Panc1 (cell line): ENCODE data around the gene BICD2. TPM values are rescaled to one million over a fixed set of nuclear protein-coding genes. Genes with fewer than 3 reads are reported as not detected.

Experiments
- ATAC-seq: fragments of 200-7000 bp; cut with Tn5 transposase; 2 replicates; pipeline ENCODE4 v1.9.1; 2020; ENCODE audit warnings: mild to moderate bottlenecking, moderate library complexity
- BruUV-seq: library from RNA; stranded (reverse); fragments of 400-500 nt; replicated peaks from 2 replicates; lab custom pipeline; 2021; lab: Mats Ljungman, UMichigan
- CTCF ChIA-PET: fragments of 300-600 bp; sonication (Branson Sonifier 250); formaldehyde crosslinking; loops from one replicate; lab custom pipeline; 2022; ENCODE audit warnings: antibody characterized with exemption; lab: Charles Lee
- POLR2A ChIA-PET: fragments of 300-600 bp; sonication (Branson Sonifier 250); formaldehyde crosslinking; loops from one replicate; lab custom pipeline; 2022; ENCODE audit warnings: antibody characterized with exemption; lab: Charles Lee
- DNase-seq: peaks from one replicate; pipeline ENCODE4 v3.0.0-alpha.2; 2010; ENCODE audit warnings: low read depth, low spot score
- H3K27ac ChIP-seq: 2 replicates; pipeline ENCODE4 v1.5.1; 2011; ENCODE audit warnings: mild to moderate bottlenecking, low read length, inconsistent platforms
- H3K27me3 ChIP-seq: fragments of 200-500 bp; sonication (Bioruptor generic); 2 replicates; pipeline ENCODE4 v1.6.0; 2014; ENCODE audit warnings: low read length, inconsistent platforms; ENCODE audit not compliant: control insufficient read depth, insufficient read depth
- H3K36me3 ChIP-seq: fragments of 200-500 bp; sonication (Bioruptor generic); 2 replicates; pipeline ENCODE4 v1.5.1; 2014; ENCODE audit warnings: inconsistent platforms, mild to moderate bottlenecking, low read length, moderate library complexity; ENCODE audit not compliant: control insufficient read depth, insufficient read depth
- H3K4me1 ChIP-seq: 2 replicates; pipeline ENCODE4 v1.5.1; 2011; ENCODE audit warnings: inconsistent platforms, mild to moderate bottlenecking, low read length, moderate library complexity; ENCODE audit not compliant: control insufficient read depth, insufficient read depth
- H3K4me3 ChIP-seq, 2 experiments: 2 replicates each; pipeline ENCODE4 v1.5.1; 2011 to 2012; ENCODE audit warnings: low read depth in 2 of 2, low read length in 2 of 2, mild to moderate bottlenecking in 2 of 2, inconsistent platforms in 1 of 2, moderate library complexity in 1 of 2
- H3K9me3 ChIP-seq: fragments of 200-500 bp; sonication (Bioruptor generic); 2 replicates; pipeline ENCODE4 v1.5.1; 2014; ENCODE audit warnings: low read depth, mild to moderate bottlenecking, inconsistent platforms, low read length, moderate library complexity; ENCODE audit not compliant: control insufficient read depth, insufficient read depth
- POLR2AphosphoS5 ChIP-seq: IDR thresholded peaks from 2 replicates; pipeline ENCODE4 v1.6.1; 2012; ENCODE audit warnings: mild to moderate bottlenecking, low read depth, low read length, moderate library complexity
- SIN3A ChIP-seq: IDR thresholded peaks from 2 replicates; pipeline ENCODE4 v1.6.1; 2012; ENCODE audit warnings: low read depth, mild to moderate bottlenecking, low read length, moderate library complexity, borderline replicate concordance; ENCODE audit not compliant: insufficient read depth
- TCF7L2 ChIP-seq: IDR thresholded peaks from 2 replicates; pipeline ENCODE4 v1.6.1; 2011; ENCODE audit warnings: mild to moderate bottlenecking, low read depth, low read length, inconsistent platforms
- in situ Hi-C: cut with HindIII; loops from 2 replicates; pipeline ENCODE4 v1.10.0; 2016; ENCODE audit warnings: low sequenced_read_pairs, low pct_unique_long_range_greater_than_20kb
- intact Hi-C: fragments of 100-400 bp; cut with micrococcal nuclease; formaldehyde crosslinking; loops from one replicate; pipeline ENCODE4 v1.10.0; 2022; ENCODE audit not compliant: unreplicated experiment
- total RNA-seq: library from RNA; stranded (reverse); gene quantifications from one replicate; pipeline ENCODE4 v1.2.1, GENCODE V29; 2021; ENCODE audit not compliant: unreplicated experiment
- TF ChIP-seq, protein P1 (sequence below), 2 experiments: IDR thresholded peaks; 2 replicates each; pipeline ENCODE4 v1.6.1; 2011 to 2012; ENCODE audit warnings: low read depth in 2 of 2, control low read depth in 1 of 2, low read length in 1 of 2, mild to moderate bottlenecking in 1 of 2, moderate library complexity in 1 of 2; ENCODE audit not compliant: insufficient read depth in 1 of 2
- TF ChIP-seq, protein P2 (sequence below): fragments of 450-650 bp; IDR thresholded peaks from 2 replicates; pipeline ENCODE4 v1.5.1; 2017; ENCODE audit warnings: mild to moderate bottlenecking

BICD2 gene
- total RNA-seq, 1 experiment from 2014 or later, result 17.3 TPM

DNA sequence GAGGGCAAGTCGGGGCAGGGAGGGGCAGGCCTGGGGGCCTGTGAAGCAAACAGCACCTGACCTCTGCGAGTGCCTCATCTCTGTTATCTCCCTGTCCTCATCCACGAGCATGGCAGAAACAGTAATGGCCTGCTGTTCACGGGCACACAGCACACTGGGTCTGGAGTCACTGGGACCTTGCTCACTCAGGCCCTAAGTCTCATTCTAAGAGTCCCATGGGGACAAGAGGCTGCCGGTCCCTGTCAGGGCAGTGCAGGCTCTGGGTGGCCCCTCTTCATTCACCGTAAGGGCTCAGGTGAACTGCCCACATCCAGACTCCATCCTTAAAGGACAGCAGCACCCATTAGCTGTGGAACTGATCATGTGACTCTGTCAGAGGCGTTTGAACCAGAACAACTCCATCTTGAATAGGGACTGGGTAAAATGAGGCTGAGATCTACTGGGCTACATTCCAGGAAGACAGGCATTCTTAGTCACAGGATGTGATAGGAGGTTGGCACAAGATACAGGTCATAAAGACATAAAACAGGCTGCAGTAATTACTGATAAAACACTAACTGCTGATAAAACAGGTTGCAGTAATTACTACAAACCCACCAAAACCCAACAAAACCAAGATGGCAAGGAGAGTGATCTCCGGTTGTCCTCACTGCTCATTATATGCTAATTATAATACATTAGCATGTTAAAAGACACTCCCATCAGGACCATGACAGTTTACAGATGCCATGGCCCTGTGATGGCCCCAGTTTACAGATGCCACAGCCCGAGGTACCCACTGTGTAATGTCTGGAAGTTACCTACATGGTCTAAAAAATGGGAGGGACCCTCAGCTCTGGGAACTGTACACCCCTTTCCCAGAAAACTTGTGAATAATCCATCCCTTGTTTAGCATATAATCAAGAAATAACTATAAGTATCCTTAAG is 28.7 kb downstream of the BICD2 start:
- POLR2A ChIA-PET, result no interaction called here
- no peaks in the 10 kb centered on the region for H3K9me3 ChIP-seq
- CTCF ChIA-PET, result no interaction called here
- ATAC-seq (no peak), DNase-seq (no peak)
- no peak overlapping the region for H3K4me3 ChIP-seq
- H3K27me3 ChIP-seq, result no peaks in the 10 kb centered on the region
- H3K4me1 ChIP-seq, result no peaks in the 10 kb centered on the region
- no TSS peak for BruUV-seq
- H3K36me3 ChIP-seq, result no peaks in the 10 kb centered on the region
- no peak for TF ChIP-seq POLR2AphosphoS5
- TF ChIP-seq, protein P1, sequence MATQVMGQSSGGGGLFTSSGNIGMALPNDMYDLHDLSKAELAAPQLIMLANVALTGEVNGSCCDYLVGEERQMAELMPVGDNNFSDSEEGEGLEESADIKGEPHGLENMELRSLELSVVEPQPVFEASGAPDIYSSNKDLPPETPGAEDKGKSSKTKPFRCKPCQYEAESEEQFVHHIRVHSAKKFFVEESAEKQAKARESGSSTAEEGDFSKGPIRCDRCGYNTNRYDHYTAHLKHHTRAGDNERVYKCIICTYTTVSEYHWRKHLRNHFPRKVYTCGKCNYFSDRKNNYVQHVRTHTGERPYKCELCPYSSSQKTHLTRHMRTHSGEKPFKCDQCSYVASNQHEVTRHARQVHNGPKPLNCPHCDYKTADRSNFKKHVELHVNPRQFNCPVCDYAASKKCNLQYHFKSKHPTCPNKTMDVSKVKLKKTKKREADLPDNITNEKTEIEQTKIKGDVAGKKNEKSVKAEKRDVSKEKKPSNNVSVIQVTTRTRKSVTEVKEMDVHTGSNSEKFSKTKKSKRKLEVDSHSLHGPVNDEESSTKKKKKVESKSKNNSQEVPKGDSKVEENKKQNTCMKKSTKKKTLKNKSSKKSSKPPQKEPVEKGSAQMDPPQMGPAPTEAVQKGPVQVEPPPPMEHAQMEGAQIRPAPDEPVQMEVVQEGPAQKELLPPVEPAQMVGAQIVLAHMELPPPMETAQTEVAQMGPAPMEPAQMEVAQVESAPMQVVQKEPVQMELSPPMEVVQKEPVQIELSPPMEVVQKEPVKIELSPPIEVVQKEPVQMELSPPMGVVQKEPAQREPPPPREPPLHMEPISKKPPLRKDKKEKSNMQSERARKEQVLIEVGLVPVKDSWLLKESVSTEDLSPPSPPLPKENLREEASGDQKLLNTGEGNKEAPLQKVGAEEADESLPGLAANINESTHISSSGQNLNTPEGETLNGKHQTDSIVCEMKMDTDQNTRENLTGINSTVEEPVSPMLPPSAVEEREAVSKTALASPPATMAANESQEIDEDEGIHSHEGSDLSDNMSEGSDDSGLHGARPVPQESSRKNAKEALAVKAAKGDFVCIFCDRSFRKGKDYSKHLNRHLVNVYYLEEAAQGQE (IDR thresholded peaks at IDR 0.05; ENCODE audit: insufficient read depth in 1 of 2, low read depth in 2 of 2, low read length in 1 of 2), result no peak
- no peak for TF ChIP-seq SIN3A
- no peak for TF ChIP-seq TCF7L2
- TF ChIP-seq, protein P2, sequence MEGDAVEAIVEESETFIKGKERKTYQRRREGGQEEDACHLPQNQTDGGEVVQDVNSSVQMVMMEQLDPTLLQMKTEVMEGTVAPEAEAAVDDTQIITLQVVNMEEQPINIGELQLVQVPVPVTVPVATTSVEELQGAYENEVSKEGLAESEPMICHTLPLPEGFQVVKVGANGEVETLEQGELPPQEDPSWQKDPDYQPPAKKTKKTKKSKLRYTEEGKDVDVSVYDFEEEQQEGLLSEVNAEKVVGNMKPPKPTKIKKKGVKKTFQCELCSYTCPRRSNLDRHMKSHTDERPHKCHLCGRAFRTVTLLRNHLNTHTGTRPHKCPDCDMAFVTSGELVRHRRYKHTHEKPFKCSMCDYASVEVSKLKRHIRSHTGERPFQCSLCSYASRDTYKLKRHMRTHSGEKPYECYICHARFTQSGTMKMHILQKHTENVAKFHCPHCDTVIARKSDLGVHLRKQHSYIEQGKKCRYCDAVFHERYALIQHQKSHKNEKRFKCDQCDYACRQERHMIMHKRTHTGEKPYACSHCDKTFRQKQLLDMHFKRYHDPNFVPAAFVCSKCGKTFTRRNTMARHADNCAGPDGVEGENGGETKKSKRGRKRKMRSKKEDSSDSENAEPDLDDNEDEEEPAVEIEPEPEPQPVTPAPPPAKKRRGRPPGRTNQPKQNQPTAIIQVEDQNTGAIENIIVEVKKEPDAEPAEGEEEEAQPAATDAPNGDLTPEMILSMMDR, result no peak
- no peak overlapping the region for H3K27ac ChIP-seq
- intact Hi-C loops (no loop called here), in situ Hi-C loops (no loop called here)

DNA sequence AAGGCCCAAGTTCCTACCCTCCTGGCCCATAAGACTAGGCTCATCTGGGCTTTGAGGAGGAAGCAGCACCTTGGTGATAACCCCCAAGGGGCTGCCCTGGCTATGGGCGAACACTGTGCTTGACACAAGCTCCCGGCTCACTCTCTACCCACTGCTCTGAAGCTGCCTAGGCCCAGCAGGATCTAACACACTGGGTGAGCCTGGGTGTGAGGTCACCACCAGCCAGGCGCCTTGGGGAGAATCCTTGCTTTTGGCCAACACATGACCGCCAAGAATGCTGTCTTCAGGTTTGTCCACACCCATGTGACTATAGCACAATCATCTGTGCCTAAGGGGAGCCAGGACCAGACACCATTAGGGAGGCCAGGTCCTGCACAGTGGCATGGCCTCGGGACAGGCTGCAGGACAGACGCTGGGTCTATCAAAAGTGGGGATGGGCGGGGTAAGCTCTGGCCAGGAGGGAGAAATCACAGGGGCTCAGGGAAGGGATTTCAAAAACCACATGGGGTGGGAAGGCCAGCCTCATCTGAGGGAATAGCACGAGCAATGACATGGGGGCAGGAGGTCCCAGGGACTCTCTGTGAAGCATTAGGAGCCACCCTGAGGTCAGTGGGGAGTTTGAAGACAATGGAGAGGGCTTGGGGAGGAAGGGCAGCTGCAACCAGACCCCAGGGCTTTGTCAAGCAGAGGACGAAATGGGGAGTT is 29.6 kb downstream of the BICD2 start:
- Histone ChIP-seq H3K4me3 (no peak overlapping the region), H3K9me3 (no peaks in the 10 kb centered on the region), H3K27me3 (no peaks in the 10 kb centered on the region), H3K36me3 (no peaks in the 10 kb centered on the region), H3K4me1 (no peaks in the 10 kb centered on the region), H3K27ac (no peak overlapping the region)
- TF ChIP-seq, protein P2, result no peak
- no peak for TF ChIP-seq POLR2AphosphoS5
- TF ChIP-seq SIN3A, result no peak
- no peak for TF ChIP-seq TCF7L2
- TF ChIP-seq, protein P1 (IDR thresholded peaks at IDR 0.05; ENCODE audit: insufficient read depth in 1 of 2, low read depth in 2 of 2, low read length in 1 of 2), result no peak
- no peak for DNase-seq
- CTCF ChIA-PET, result no interaction called here
- POLR2A ChIA-PET, result no interaction called here
- intact Hi-C loops, result no loop called here
- BruUV-seq, result no TSS peak
- no peak for ATAC-seq
- in situ Hi-C loops, result no loop called here
